Measurements from ENCODE around the gene SLFN11. TPM values are rescaled to one million over a fixed set of nuclear protein-coding genes. Genes with fewer than 3 reads are reported as not detected.
A peak's percentile ranks its signal among the peaks of the same experiment; 100 is the strongest.

SLFN11 gene
- total and polyA plus RNA-seq, 2 experiments from 2014 or later, result not detected

- H3K36me3 ChIP-seq (ENCODE audit: insufficient read depth), result no peaks in the 10 kb centered on the region
- Mint-ChIP-seq H3K27ac (no peak overlapping the region), H3K4me3 (peak overlapping the region; percentile 79)
Observed at GRCh38 chr17:35345926-35346771, 27.3 kb downstream of the SLFN11 start.

GRCh38 chr17:35345445-35345925 is 27.9 kb downstream of the SLFN11 start:
- Mint-ChIP-seq H3K27ac (no peak overlapping the region), H3K9me3 (peaks cover 19% of the 10 kb centered on the region), H3K27me3 (ENCODE audit: insufficient read depth, low read depth, poor library complexity) (peaks cover 49% of the 10 kb centered on the region), H3K4me1 (peaks cover 6% of the 10 kb centered on the region), H3K36me3 (ENCODE audit: low read depth) (peaks cover 5% of the 10 kb centered on the region; the same call in 2 of the 3 replicates), H3K4me3 (peak overlapping the region; percentile 79)
- Histone ChIP-seq H3K4me3 (peak overlapping the region; percentile 71), H3K4me1 (ENCODE audit: insufficient read depth) (peaks cover 8% of the 10 kb centered on the region), H3K36me3 (ENCODE audit: insufficient read depth) (no peaks in the 10 kb centered on the region), H3K27me3 (ENCODE audit: insufficient read depth) (peaks cover 86% of the 10 kb centered on the region), H3K79me2 (replicated peaks; ENCODE audit: insufficient read depth) (no peaks in the 10 kb centered on the region), H2AFZ (peak overlapping the region; percentile 94), H3K27ac (ENCODE audit: low read depth) (no peak overlapping the region), H3F3A (replicated peaks; ENCODE audit: low read depth) (0 out of 2 replicates have a peak, but pooled peaks cover 5% of the 10 kb centered on the region), H3K9me2 (ENCODE audit: insufficient read depth) (no peaks in the 10 kb centered on the region), H4K20me1 (replicated peaks; ENCODE audit: insufficient read depth) (peaks cover 4% of the 10 kb centered on the region), H3K4me2 (peak overlapping the region; percentile 91)
- DNase-seq (ENCODE audit: low spot score), result peak; percentile 23
- peak; percentile 68 for ATAC-seq
- TF ChIP-seq CTCF (conservative IDR thresholded peaks at IDR 0.05; ENCODE audit: low read depth in 2 of 2) (no peak), CREB1 (CRISPR knock-in tag; IDR thresholded peaks at IDR 0.05; ENCODE audit: low read depth) (no peak), JUNB (IDR thresholded peaks at IDR 0.05; ENCODE audit: unreplicated experiment) (no peak), STAT1 (IDR thresholded peaks at IDR 0.05; ENCODE audit: unreplicated experiment) (no peak), ZNF462 (CRISPR knock-in tag; IDR thresholded peaks at IDR 0.05) (no peak), EZH2 (IDR thresholded peaks at IDR 0.05; ENCODE audit: low read depth, unreplicated experiment) (no peak), POLR2AphosphoS5 (IDR thresholded peaks at IDR 0.05; ENCODE audit: low read depth) (no peak)

More at GRCh38 chr17:35345926-35346771, 27.3 kb downstream of the SLFN11 start:
- H3K4me3 ChIP-seq, result peak overlapping the region; percentile 71
- peak; percentile 84 for ATAC-seq
- no peak for TF ChIP-seq ZNF331 (CRISPR knock-in tag; IDR thresholded peaks at IDR 0.05; ENCODE audit: low read depth)
- TF ChIP-seq EZH2 (IDR thresholded peaks at IDR 0.05; ENCODE audit: low read depth, unreplicated experiment), result peak; percentile 87
- H3K27me3 ChIP-seq (ENCODE audit: insufficient read depth), result peaks cover 92% of the 10 kb centered on the region
- Mint-ChIP-seq H3K36me3 (ENCODE audit: low read depth) (peaks cover 5% of the 10 kb centered on the region; the same call in 2 of the 3 replicates), H3K27me3 (ENCODE audit: insufficient read depth, low read depth, poor library complexity) (peaks cover 49% of the 10 kb centered on the region), H3K4me1 (peaks cover 8% of the 10 kb centered on the region), H3K9me3 (peaks cover 14% of the 10 kb centered on the region)
- peak overlapping the region; percentile 98 for H2AFZ ChIP-seq
- no peak overlapping the region for H3K27ac ChIP-seq (ENCODE audit: low read depth)
- peak; percentile 72 for DNase-seq (ENCODE audit: low spot score)
- peak overlapping the region; percentile 91 for H3K4me2 ChIP-seq
- no peaks in the 10 kb centered on the region for H3K79me2 ChIP-seq (replicated peaks; ENCODE audit: insufficient read depth)
- peaks cover 14% of the 10 kb centered on the region for H3K4me1 ChIP-seq (ENCODE audit: insufficient read depth)
- no peaks in the 10 kb centered on the region for H3K9me2 ChIP-seq (ENCODE audit: insufficient read depth)
- H3F3A ChIP-seq (replicated peaks; ENCODE audit: low read depth), result 0 out of 2 replicates have a peak, but pooled peaks cover 5% of the 10 kb centered on the region
- peaks cover 4% of the 10 kb centered on the region for H4K20me1 ChIP-seq (replicated peaks; ENCODE audit: insufficient read depth)

Measured in GM23338 (cell line).